Dendritic cell treated with granulocyte-macrophage colony-stimulating factor and Interleukin-4, amounts not matched to agents 40 ng/mL and 50 ng/mL, for 4 days (primary cell): ENCODE measurements around the gene TNNC1.

Experiments used
- H3K27ac Mint-ChIP-seq: one replicate; pipeline ENCODE4 v1.8.0; 2022; ENCODE audit warnings: mild to moderate bottlenecking, mixed read lengths
- H3K27me3 Mint-ChIP-seq: one replicate; pipeline ENCODE4 v1.8.0; 2022; ENCODE audit warnings: mild to moderate bottlenecking, mixed read lengths
- H3K36me3 Mint-ChIP-seq: one replicate; pipeline ENCODE4 v1.8.0; 2022; ENCODE audit warnings: low read depth, mixed read lengths
- H3K4me1 Mint-ChIP-seq: one replicate; pipeline ENCODE4 v1.8.0; 2022; ENCODE audit warnings: low read depth, mixed read lengths
- H3K4me3 Mint-ChIP-seq: one replicate; pipeline ENCODE4 v1.8.0; 2022; ENCODE audit warnings: mild to moderate bottlenecking, moderate library complexity, mixed read lengths
- H3K9me3 Mint-ChIP-seq: one replicate; pipeline ENCODE4 v1.8.0; 2022; ENCODE audit warnings: mixed read lengths
- intact Hi-C: fragments of 100-400 bp; cut with micrococcal nuclease; formaldehyde crosslinking; loops from one replicate; pipeline ENCODE4 v1.15.0; 2022

Gene TNNC1

GRCh38 chr3:52429779-52430415 is 23.9 kb downstream of the TNNC1 start:
- no peaks in the 10 kb centered on the region for H3K36me3 Mint-ChIP-seq
- intact Hi-C loops: no loop called here
- peaks cover 33% of the 10 kb centered on the region for H3K4me1 Mint-ChIP-seq
- peaks cover 10% of the 10 kb centered on the region for H3K27me3 Mint-ChIP-seq
- no peaks in the 10 kb centered on the region for H3K9me3 Mint-ChIP-seq
- no peak overlapping the region for H3K27ac Mint-ChIP-seq
- no peak overlapping the region for H3K4me3 Mint-ChIP-seq

GRCh38 chr3:52429031-52429430 is 24.8 kb downstream of the TNNC1 start:
- H3K36me3 Mint-ChIP-seq: no peaks in the 10 kb centered on the region
- intact Hi-C loops: no loop called here
- no peak overlapping the region for H3K4me3 Mint-ChIP-seq
- no peaks in the 10 kb centered on the region for H3K9me3 Mint-ChIP-seq
- H3K27ac Mint-ChIP-seq: no peak overlapping the region
- peaks cover 3% of the 10 kb centered on the region for H3K27me3 Mint-ChIP-seq
- H3K4me1 Mint-ChIP-seq: peaks cover 28% of the 10 kb centered on the region

DNA sequence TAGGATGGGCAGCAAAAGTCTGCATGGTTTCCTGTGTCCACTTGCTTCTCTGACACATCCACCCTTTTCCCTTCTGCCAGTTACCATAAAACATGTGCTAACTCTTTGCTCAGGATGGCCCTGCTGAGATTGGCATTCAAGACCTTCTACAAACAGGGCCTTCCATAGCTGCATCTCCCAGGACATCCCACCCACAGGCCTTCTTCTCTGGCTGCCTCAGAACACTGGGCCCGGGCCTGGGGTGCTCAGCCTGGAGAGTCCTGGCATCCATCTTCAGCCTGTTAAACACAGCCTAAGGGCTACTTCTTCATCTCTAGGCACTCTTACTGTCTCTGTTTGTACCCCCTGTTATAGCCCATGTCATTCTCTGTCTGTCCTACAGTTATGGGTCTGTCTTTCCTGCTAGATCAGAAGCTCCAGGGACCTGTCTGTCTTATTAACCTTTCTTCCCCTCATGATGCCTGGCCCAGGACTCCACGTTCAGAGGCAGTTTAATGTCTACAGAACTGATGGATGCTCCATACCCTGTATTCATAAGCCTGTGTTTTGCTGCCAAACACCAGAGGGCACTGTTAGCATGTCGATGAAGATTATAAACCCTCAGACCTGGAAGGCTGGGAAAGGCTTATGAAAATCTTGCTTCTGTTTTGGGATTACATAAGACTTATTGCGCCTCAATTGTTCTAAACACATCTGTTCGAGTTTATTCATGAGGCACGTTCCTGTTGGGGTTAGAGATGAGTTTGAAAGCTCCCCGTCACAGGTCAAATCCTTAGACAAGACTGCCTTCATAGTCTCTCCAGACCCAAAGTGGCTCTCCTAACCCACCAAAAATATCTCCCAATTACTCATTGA is 25.5 kb downstream of the TNNC1 start:
- Mint-ChIP-seq H3K27me3 (peaks cover 1% of the 10 kb centered on the region), H3K36me3 (no peaks in the 10 kb centered on the region), H3K27ac (no peak overlapping the region)

DNA sequence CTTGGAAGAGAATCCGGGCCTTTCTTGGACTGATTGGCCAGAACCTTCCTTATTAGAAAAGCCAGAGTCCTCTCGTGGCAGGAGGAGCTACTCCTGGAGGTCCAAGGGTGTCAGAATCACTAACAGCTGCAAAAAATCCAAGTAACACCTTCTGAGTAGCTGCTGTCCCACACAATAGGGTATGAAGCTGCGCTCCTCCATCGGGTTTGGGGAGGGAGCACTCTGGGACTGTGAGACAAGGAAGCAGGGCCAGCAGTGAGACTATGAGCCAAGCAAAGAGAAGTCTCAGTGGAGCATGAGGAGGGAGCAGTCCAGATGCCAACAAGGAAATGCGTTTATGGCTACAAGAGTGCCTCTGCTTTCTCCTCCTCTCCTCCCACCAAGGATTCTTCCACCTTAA is 30.7 kb downstream of the TNNC1 start:
- H3K36me3 Mint-ChIP-seq: peaks cover 16% of the 10 kb centered on the region
- H3K4me1 Mint-ChIP-seq: peaks cover 8% of the 10 kb centered on the region
- no peak overlapping the region for H3K4me3 Mint-ChIP-seq
- no peaks in the 10 kb centered on the region for H3K27me3 Mint-ChIP-seq
- H3K27ac Mint-ChIP-seq: no peak overlapping the region
- intact Hi-C loops: no loop called here
- H3K9me3 Mint-ChIP-seq: no peaks in the 10 kb centered on the region

More for the DNA sequence above, 25.5 kb downstream of the TNNC1 start:
- H3K4me3 Mint-ChIP-seq: no peak overlapping the region
- H3K4me1 Mint-ChIP-seq: peaks cover 21% of the 10 kb centered on the region
- no peaks in the 10 kb centered on the region for H3K9me3 Mint-ChIP-seq
- intact Hi-C loops: loop anchor here (1.0 kb wide), 1 partner anchor 19 kb away; no protein-coding TSS in a partner anchor

GRCh38 chr3:52422669-52423068 is 31.2 kb downstream of the TNNC1 start:
- Mint-ChIP-seq H3K27ac (no peak overlapping the region), H3K27me3 (no peaks in the 10 kb centered on the region), H3K4me3 (no peak overlapping the region), H3K4me1 (peaks cover 8% of the 10 kb centered on the region), H3K36me3 (peaks cover 16% of the 10 kb centered on the region), H3K9me3 (no peaks in the 10 kb centered on the region)
- intact Hi-C loops: no loop called here

DNA sequence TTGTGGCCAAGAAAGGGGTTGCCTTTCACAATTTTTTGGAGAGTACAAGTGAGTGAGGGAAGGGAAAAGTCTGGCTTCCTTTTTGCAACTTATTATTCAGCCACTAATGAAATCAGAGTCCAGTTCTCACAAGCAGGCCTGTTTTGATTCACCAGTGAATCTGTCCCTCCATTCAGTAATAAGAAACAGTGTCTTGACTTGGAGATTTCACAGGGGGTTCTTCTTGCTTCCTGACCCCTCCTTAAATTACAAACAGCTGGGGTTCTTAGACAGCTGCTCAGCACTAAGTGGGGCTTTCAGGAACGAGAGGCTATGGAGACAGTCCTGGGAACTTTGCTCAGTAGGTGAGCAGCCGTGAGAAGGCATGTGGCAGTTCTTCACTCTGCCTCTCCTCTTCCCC is 33.5 kb downstream of the TNNC1 start:
- Mint-ChIP-seq H3K4me3 (no peak overlapping the region), H3K27me3 (no peaks in the 10 kb centered on the region), H3K36me3 (peaks cover 19% of the 10 kb centered on the region), H3K27ac (no peak overlapping the region), H3K4me1 (peaks cover 15% of the 10 kb centered on the region), H3K9me3 (no peaks in the 10 kb centered on the region)
- intact Hi-C loops: no loop called here

DNA sequence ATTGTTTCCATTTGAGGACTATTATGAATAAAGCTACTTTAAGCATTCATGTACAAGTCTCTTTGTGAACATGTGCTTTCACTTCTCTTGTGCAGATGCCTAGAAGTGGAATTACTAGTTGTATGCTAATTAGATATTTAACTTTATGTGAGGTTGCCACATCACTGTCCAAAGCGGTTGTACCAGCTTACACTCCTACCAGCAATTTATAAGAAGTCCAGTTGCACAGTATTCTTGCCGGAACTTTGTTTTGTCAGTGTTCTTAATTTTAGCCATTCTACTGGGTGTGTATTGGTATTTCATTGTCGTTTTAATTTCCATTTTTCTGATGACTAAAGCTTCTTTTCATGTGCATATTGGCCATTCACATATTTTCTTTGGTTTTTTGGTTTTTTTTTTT is 38.0 kb downstream of the TNNC1 start:
- Mint-ChIP-seq H3K9me3 (no peaks in the 10 kb centered on the region), H3K36me3 (peaks cover 31% of the 10 kb centered on the region), H3K27me3 (no peaks in the 10 kb centered on the region), H3K27ac (no peak overlapping the region), H3K4me3 (no peak overlapping the region), H3K4me1 (peaks cover 41% of the 10 kb centered on the region)
- intact Hi-C loops: no loop called here

DNA sequence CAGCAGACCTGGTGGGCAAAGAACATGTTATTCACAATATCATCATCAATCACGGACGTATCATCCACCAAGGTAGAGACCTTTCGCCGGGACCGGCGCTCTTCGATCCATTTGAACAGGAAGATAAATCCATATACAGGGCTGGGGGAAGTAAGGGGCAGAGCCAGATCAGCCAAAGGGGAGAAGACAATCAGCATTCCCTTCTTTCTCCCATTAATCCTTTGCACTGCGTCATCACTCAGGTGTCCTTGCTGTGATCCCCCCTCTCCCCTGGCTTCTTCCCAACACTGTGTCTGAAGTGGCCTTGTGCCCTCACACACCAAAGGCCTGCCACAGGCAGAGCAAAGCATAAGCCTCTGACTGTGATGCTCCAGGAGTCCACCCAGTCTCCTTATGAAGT is 45.4 kb downstream of the TNNC1 start:
- intact Hi-C loops: no loop called here

GRCh38 chr3:52407779-52408178 is 46.1 kb downstream of the TNNC1 start:
- peak overlapping the region; percentile 95 for H3K27ac Mint-ChIP-seq
- H3K27me3 Mint-ChIP-seq: no peaks in the 10 kb centered on the region
- H3K36me3 Mint-ChIP-seq: peaks cover 69% of the 10 kb centered on the region
- H3K4me3 Mint-ChIP-seq: no peak overlapping the region
- peaks cover 69% of the 10 kb centered on the region for H3K4me1 Mint-ChIP-seq
- no peaks in the 10 kb centered on the region for H3K9me3 Mint-ChIP-seq
- intact Hi-C loops: no loop called here

More for the DNA sequence above, 45.4 kb downstream of the TNNC1 start:
- no peaks in the 10 kb centered on the region for H3K27me3 Mint-ChIP-seq
- peak overlapping the region; percentile 84 for H3K4me3 Mint-ChIP-seq
- peaks cover 62% of the 10 kb centered on the region for H3K36me3 Mint-ChIP-seq
- H3K9me3 Mint-ChIP-seq: no peaks in the 10 kb centered on the region
- peaks cover 74% of the 10 kb centered on the region for H3K4me1 Mint-ChIP-seq
- peak overlapping the region; percentile 95 for H3K27ac Mint-ChIP-seq

DNA sequence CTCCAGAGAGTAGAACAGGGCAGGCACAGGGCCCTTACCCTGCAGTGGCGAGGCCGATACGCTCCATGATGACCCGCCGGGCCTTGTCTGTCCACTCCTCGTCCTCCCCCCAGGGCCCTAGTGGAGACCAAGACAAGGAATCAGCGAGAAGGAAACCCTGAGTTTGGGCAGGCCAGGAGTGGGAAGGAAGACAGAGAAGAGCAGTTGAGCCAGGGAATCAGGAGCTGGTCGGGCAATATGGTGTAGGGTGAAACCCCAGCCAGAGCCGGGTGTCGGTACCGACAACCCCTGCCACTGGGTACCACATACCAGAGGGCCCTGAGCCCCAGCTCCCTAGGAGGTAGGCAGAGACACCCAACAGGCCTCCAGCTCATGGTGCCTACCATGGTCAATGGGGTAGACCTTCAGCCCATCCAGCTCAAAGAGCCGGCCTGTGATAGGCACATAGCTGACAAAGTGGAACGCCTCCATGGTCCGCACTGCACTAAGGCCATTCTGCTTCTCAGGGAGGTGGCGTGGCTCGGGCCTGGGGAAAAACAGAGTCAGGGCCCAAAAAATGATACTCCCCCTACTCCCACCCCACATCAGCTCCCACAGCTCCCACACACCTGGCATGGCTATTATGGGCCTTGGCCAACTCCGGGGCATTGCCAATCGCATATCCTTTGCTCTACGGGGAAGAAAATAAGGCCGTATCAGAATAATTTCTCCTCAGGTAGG is 46.9 kb downstream of the TNNC1 start:
- Mint-ChIP-seq H3K9me3 (no peaks in the 10 kb centered on the region), H3K4me3 (no peak overlapping the region), H3K27me3 (no peaks in the 10 kb centered on the region), H3K27ac (no peak overlapping the region), H3K36me3 (peaks cover 78% of the 10 kb centered on the region), H3K4me1 (peaks cover 62% of the 10 kb centered on the region)
- intact Hi-C loops: no loop called here

- no peak overlapping the region for H3K27ac Mint-ChIP-seq
- intact Hi-C loops: no loop called here
- no peak overlapping the region for H3K4me3 Mint-ChIP-seq
- H3K4me1 Mint-ChIP-seq: peaks cover 55% of the 10 kb centered on the region
- no peaks in the 10 kb centered on the region for H3K9me3 Mint-ChIP-seq
- H3K36me3 Mint-ChIP-seq: peaks cover 85% of the 10 kb centered on the region
- no peaks in the 10 kb centered on the region for H3K27me3 Mint-ChIP-seq
These were observed 47.6 kb downstream of the TNNC1 start for GRCh38 chr3:52406231-52406661.

DNA sequence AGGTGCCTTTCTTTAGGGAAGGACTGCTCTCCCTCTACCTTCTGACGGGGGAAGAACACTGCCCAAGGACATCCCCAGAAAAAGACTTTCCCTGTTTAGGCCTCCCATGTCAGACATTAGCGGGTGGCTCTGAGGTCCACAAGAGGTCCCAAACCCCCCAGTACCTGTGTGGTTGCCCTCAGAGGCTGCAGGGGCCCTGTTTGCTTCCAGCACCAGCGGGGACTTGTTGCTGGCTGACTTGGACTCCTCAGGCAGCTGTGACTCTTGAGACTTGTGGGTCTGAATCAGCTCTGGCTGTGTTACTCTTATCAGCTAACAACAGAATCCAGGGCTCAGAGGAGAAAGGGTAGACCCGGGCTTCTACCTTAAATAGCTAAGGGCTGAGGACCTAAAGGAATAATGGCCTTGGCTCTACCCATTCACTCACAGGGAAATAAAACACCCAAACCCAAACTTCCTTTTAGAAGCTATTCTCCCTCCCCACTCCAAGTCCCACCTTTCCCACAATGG is 48.2 kb downstream of the TNNC1 start:
- H3K4me1 Mint-ChIP-seq: peaks cover 50% of the 10 kb centered on the region
- no peaks in the 10 kb centered on the region for H3K9me3 Mint-ChIP-seq
- no peaks in the 10 kb centered on the region for H3K27me3 Mint-ChIP-seq
- H3K27ac Mint-ChIP-seq: no peak overlapping the region
- no peak overlapping the region for H3K4me3 Mint-ChIP-seq
- intact Hi-C loops: no loop called here
- peaks cover 91% of the 10 kb centered on the region for H3K36me3 Mint-ChIP-seq

DNA sequence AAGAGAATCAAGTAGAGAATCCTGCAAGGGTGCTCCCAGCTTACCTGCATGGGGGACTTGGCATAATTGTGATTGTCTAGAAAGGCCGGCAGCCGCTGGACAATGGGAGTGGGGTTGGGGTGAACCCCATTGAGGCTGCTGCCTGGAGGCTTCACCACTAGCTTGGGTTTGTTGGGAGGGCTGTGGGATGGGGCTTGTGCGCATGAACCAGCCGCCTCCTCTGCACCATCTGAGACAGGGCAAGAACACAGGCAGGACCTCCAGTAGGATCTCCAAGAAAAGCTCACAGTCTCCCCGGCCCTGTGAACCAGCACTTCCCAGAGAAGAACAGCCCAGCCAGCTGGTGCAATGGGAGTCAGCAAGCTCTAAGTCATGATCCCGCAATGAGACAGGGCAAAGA is 48.8 kb downstream of the TNNC1 start:
- intact Hi-C loops: no loop called here
- Mint-ChIP-seq H3K4me3 (no peak overlapping the region), H3K36me3 (peaks cover 96% of the 10 kb centered on the region), H3K27me3 (no peaks in the 10 kb centered on the region), H3K9me3 (no peaks in the 10 kb centered on the region), H3K4me1 (peaks cover 50% of the 10 kb centered on the region), H3K27ac (no peak overlapping the region)

- H3K36me3 Mint-ChIP-seq: peaks cover 99% of the 10 kb centered on the region
- no peak overlapping the region for H3K4me3 Mint-ChIP-seq
- no peaks in the 10 kb centered on the region for H3K9me3 Mint-ChIP-seq
- no peaks in the 10 kb centered on the region for H3K27me3 Mint-ChIP-seq
- H3K27ac Mint-ChIP-seq: no peak overlapping the region
- intact Hi-C loops: no loop called here
- H3K4me1 Mint-ChIP-seq: peaks cover 50% of the 10 kb centered on the region
These were observed 49.5 kb downstream of the TNNC1 start for GRCh38 chr3:52404391-52404790.
